ENCODE results near the gene PHACTR3. TPM values are rescaled to one million over a fixed set of nuclear protein-coding genes. Genes with fewer than 3 reads are reported as not detected.
"Not testable (repeated sequence)": the region's sequence is repeated elsewhere in the genome, so short reads cannot be mapped to it uniquely, and the experiment has no call there.

Gene PHACTR3
- total RNA-seq, 1 experiment from 2014 or later = 0.10 TPM

GRCh38 chr20:59884494-59884893, 280.2 kb downstream of the PHACTR3 start:
- DNase-seq (ENCODE audit: low read depth, low spot score) (no peak), ATAC-seq (no peak)
- POLR2A ChIA-PET = no interaction called here
- CTCF ChIA-PET = no interaction called here
- Histone ChIP-seq H3K4me1 (ENCODE audit: control insufficient read depth, insufficient read depth, low read length) (no peaks in the 10 kb centered on the region), H3K9me3 (ENCODE audit: control insufficient read depth, insufficient read depth, low read depth, low read length) (no peaks in the 10 kb centered on the region), H3K36me3 (ENCODE audit: control insufficient read depth, insufficient read depth, low read length) (peaks cover 41% of the 10 kb centered on the region), H3K27ac (ENCODE audit: low read length) (no peak overlapping the region), H3K4me3 (ENCODE audit: low read depth in 2 of 2, low read length in 2 of 2) (no peak overlapping the region), H3K27me3 (ENCODE audit: control insufficient read depth, insufficient read depth, low read length) (no peaks in the 10 kb centered on the region)
- in situ Hi-C loops (cut with HindIII; ENCODE audit: low pct_unique_long_range_greater_than_20kb, low sequenced_read_pairs) = no loop called here
- no peak for TF ChIP-seq SIN3A (IDR thresholded peaks at IDR 0.05; ENCODE audit: borderline replicate concordance, insufficient read depth, low read depth, low read length)
- TF ChIP-seq POLR2AphosphoS5 (IDR thresholded peaks at IDR 0.05; ENCODE audit: low read depth, low read length) = no peak
- no peak for TF ChIP-seq CTCF (IDR thresholded peaks at IDR 0.05)
- no TSS peak for BruUV-seq (replicated peaks)
- intact Hi-C loops (cut with micrococcal nuclease; ENCODE audit: unreplicated experiment) = no loop called here

GRCh38 chr20:59888050-59888449, 283.7 kb downstream of the PHACTR3 start:
- DNase-seq (ENCODE audit: low read depth, low spot score) = no peak

GRCh38 chr20:59890035-59890434, 285.7 kb downstream of the PHACTR3 start:
- intact Hi-C loops (cut with micrococcal nuclease; ENCODE audit: unreplicated experiment); H3K9me3 ChIP-seq (ENCODE audit: control insufficient read depth, insufficient read depth, low read depth, low read length); H3K27ac ChIP-seq (ENCODE audit: low read length); H3K4me1 ChIP-seq (ENCODE audit: control insufficient read depth, insufficient read depth, low read length); ATAC-seq; H3K27me3 ChIP-seq (ENCODE audit: control insufficient read depth, insufficient read depth, low read length); in situ Hi-C loops (cut with HindIII; ENCODE audit: low pct_unique_long_range_greater_than_20kb, low sequenced_read_pairs); BruUV-seq (replicated peaks); CTCF ChIA-PET; POLR2A ChIA-PET; DNase-seq (ENCODE audit: low read depth, low spot score); H3K4me3 ChIP-seq (ENCODE audit: low read depth in 2 of 2, low read length in 2 of 2): not testable (repeated sequence)
- peaks cover 36% of the 10 kb centered on the region for H3K36me3 ChIP-seq (ENCODE audit: control insufficient read depth, insufficient read depth, low read length)

More at GRCh38 chr20:59888050-59888449, 283.7 kb downstream of the PHACTR3 start:
- Histone ChIP-seq H3K27ac (ENCODE audit: low read length) (no peak overlapping the region), H3K27me3 (ENCODE audit: control insufficient read depth, insufficient read depth, low read length) (no peaks in the 10 kb centered on the region), H3K4me1 (ENCODE audit: control insufficient read depth, insufficient read depth, low read length) (no peaks in the 10 kb centered on the region), H3K9me3 (ENCODE audit: control insufficient read depth, insufficient read depth, low read depth, low read length) (no peaks in the 10 kb centered on the region), H3K4me3 (ENCODE audit: low read depth in 2 of 2, low read length in 2 of 2) (no peak overlapping the region), H3K36me3 (ENCODE audit: control insufficient read depth, insufficient read depth, low read length) (peaks cover 42% of the 10 kb centered on the region)
- ChIA-PET CTCF (no interaction called here), POLR2A (no interaction called here)
- no peak for TF ChIP-seq REST (IDR thresholded peaks at IDR 0.05; ENCODE audit: insufficient read depth in 1 of 2, low read depth in 2 of 2, low read length in 1 of 2)
- no peak for TF ChIP-seq SIN3A (IDR thresholded peaks at IDR 0.05; ENCODE audit: borderline replicate concordance, insufficient read depth, low read depth, low read length)
- TF ChIP-seq POLR2AphosphoS5 (IDR thresholded peaks at IDR 0.05; ENCODE audit: low read depth, low read length) = no peak
- TF ChIP-seq TCF7L2 (IDR thresholded peaks at IDR 0.05; ENCODE audit: low read depth, low read length) = no peak
- no peak for TF ChIP-seq CTCF (IDR thresholded peaks at IDR 0.05)
- intact Hi-C loops (cut with micrococcal nuclease; ENCODE audit: unreplicated experiment) = no loop called here
- in situ Hi-C loops (cut with HindIII; ENCODE audit: low pct_unique_long_range_greater_than_20kb, low sequenced_read_pairs) = no loop called here
- no TSS peak for BruUV-seq (replicated peaks)
- no peak for ATAC-seq
